GM18870 (cell line): ENCODE results near the gene PLK2.

ENCODE experiments used
- ATAC-seq: cut with Tn5 transposase; IDR thresholded peaks from one replicate; pipeline ENCODE4 v1.9.1; 2021; ENCODE audit warnings: moderate library complexity; ENCODE audit not compliant: unreplicated experiment

PLK2 gene

GRCh38 chr5:58460002-58460731 is at the start of gene PLK2:
PLK2 (minus strand) TSS chr5:58460086; CDS start chr5:58459959, 127 bp downstream.
- ATAC-seq, result peak; percentile 63

- ATAC-seq, result no peak
Observed at GRCh38 chr5:58507715-58508114, 47.8 kb upstream of the PLK2 start.

DNA sequence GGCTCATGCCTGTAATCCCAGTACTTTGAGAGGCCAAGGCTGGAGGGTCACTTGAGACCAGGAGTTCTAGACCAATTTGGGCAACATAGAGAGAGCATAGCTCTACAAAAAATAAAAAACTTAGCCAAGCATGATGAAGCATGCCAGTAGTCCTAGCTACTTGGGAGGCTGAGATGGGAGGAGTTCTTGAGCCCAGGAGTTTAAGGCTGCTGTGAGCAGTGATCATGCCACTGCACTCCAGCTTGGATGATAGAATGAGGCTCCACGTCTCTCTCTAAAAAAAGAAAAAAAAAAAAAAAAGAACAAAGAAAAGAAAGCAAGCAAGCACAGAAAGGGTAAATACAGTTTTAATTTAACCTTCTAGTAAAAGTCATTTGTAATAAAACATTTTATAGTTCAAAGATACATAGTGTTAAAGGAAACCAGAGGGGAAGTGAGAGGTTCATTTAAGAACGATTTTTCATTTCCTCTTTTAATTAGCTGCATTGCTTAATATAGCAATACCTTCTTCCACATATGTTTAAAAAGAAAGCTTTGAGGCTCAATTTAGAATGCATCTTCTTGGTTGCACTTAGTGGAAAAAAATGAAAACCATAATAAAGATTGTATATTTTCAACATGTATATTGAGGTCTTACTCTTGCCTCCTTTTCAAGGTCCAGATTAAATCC is 46.2 kb upstream of the PLK2 start:
- peak; percentile 86 for ATAC-seq

DNA sequence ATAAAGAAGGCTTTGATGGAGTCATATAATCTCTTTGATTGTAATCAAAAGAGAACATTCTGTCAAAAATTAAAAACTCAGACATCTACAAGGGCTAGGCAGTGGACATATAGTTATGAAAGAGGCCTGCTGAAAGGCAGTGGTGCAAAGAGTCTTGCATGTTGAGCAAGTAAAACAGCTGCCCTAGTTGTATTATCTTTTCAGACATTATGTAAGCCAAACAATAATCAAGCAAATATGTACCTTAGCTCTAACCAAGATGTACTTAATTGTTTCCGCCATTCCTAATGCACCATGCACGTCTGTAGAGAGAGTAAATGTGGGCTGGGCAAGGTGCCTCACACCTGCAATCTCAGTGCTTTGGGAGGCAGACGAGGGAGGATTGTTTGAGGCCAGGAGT is 45.6 kb upstream of the PLK2 start:
- ATAC-seq, result no peak

DNA sequence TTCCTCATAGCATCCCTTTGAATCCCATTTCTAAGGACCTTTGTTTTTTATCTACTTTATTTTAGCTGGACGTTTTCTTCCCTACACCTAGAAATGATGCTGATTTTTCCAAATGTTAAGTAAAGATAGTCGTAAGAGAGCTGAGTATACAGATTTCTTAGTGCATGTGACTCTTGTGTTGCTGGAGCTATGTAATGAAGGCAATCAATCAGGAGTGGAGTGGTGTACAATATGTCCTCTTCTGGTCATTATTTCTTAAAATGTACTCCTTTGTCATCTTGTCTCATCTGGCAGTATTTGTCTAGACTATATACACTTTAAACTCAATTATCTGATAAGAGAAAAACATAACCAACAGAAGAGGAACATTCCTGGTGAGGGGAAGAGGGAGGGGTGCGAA is 44.9 kb upstream of the PLK2 start:
- ATAC-seq, result no peak

- ATAC-seq, result no peak
Observed at GRCh38 chr5:58503390-58504046, 43.6 kb upstream of the PLK2 start.

DNA sequence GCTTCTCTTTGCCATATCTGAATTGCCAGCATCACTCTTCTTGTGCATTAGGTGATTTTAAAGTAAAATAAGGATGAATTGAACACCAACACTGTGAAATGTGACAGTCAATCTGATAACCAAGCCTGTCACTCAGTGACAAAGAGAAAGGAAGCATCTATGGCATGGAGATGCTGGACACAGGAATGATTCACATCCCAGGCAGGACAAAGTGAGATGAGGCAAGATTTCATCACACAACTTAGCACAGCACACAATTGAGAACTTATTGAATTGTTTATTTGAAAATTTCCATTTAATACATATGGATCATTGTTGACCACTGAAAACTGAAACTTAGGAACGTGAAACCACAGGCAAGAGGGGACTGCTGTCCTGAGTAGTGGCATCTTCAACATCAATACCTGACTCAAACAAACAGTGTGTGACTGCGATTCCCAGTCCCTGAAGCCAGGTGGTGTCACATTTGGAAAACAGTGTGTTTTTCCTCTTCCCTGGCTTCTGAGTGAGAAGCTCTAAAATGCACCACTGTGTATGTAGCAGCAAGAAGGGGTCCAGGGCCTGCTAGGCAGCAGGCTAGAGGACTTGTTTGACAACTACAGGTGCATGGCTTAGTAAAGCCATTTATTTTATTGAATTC is 42.0 kb upstream of the PLK2 start:
- ATAC-seq, result no peak

- no peak for ATAC-seq
Observed at GRCh38 chr5:58499941-58500340, 40.1 kb upstream of the PLK2 start.

DNA sequence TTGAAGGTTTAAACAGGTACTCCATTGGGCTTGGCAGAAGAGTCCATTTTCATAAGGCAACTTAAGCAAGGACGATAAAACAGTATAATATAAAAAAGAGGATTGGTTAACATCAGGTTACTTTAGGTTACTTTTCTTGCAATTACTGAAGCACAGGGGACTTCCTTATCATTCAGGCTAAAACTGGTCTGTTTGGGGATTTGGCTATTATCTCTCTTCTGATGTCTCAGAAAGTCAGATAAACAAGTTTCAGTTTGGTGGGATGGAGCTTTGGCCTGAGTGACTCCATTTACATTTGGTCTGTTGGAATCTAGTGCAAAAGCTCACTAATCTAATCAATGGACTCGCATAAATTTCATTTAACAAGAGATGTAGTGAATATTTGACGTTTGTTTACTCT is 39.3 kb upstream of the PLK2 start:
- ATAC-seq, result no peak

- ATAC-seq, result no peak
Observed at GRCh38 chr5:58498340-58498942, 38.6 kb upstream of the PLK2 start.

- ATAC-seq, result no peak
Observed at GRCh38 chr5:58497921-58498320, 38.0 kb upstream of the PLK2 start.

DNA sequence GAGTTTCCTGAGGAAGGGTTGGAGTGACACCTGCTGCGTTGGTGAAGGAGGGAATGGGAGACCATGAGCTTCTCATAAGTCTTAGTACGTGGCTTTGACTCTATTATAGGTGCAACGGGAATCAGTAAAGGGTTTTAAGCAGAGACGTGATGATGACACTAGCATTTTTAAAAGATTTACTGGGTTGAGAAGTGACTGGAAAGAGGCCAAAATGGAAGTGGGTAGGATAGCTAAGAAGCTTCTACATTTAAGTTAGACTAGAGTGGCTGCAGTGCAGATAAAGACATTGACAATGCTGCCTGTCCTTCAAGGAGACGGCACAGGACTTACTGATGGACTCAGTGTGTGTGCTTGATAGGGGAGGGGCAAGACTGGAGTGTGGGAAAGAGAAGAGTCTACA is 37.5 kb upstream of the PLK2 start:
- ATAC-seq, result no peak

- no peak for ATAC-seq
Observed at GRCh38 chr5:58496488-58496887, 36.6 kb upstream of the PLK2 start.

DNA sequence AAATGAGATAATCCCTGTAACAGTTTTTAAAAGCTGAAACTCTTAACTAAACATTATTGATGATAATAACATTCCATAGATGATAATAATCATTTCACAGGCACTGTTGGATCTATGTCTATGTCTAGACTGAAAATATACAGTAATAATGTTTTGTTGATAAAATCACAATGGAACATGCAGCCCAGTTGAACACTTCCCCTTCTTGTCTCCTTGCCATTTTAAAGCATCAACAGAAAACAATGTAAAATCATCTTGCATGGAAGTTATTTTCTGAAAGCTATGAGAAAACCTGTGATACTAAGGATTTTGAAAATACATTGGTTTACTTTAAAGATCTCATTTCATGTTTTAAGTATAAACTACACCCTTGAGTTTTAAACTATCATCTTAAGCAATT is 33.3 kb upstream of the PLK2 start:
- no peak for ATAC-seq

GRCh38 chr5:58491216-58491892 is 31.5 kb upstream of the PLK2 start, which contains the start of gene GAPT:
GAPT (plus strand) TSS chr5:58491435; CDS start chr5:58494537, 3,102 bp downstream.
- peak; percentile 84 for ATAC-seq

DNA sequence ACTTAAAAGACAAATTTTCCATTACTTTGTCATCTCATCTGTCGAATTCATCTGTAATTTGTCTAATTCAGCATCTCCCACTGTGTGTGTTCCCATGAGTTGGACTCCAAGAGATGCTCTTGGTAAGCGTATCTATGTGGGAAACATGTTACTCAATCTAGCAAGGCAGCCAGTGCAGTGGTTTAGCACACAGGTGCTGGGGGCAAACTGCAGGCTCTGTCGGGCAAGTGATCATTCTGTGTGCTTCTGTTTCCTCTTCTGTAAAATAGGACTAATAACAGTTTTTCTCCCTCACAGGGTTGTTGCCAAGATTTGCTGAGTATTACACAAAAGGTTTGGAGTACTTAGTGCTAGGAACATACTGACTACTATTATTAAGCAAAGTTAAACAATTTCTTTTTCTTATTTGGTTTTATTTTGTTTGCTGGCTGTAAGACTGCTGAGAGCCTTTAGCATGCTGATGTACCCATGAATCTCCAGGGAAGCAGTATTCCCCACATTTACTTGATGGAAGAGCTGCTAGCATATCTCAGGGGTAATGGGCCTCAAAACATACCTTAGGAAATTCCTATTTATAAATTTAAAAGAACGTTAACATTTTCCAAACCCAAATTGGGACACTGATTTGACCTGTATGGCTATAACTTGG is 30.6 kb upstream of the PLK2 start:
- ATAC-seq, result no peak

GRCh38 chr5:58486290-58486689 is 26.4 kb upstream of the PLK2 start:
- ATAC-seq, result no peak

DNA sequence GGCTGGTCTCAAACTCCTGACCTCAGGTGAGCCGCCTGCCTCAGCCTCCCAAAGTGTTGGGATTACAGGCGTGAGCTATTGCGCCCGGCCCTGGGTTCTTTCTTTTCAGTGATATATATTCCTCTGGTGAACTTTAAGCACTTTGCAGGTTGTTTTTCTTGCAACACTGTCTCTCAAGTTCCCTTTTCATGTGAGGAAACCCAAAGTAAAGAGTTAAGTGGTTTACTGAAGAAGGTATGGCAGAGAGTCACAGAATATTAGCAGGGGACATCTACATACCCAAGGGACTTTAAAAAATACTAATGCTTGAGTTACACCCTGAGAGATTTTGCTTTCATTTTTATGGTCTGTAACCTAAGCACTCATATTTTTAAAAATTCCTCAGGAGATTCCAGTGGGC is 24.6 kb upstream of the PLK2 start:
- ATAC-seq, result no peak

DNA sequence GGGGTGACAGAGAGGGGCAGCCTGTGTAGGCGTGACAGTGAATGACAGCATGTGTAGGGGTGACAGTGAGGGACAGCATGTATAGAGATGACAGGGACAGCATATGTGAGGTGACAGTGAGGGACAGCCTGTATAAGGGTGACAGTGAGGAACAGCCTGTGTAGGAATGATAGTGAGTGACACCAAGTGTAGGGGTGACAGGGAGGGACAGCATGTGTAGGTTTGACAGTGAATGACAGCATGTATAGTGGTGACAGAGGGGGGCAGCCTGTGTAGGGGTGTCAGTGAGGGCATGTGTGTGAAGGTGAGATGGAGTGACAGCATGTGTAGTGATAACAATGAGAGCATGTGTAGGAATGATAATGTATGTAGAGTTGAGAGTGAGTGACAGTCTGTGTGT is 22.6 kb upstream of the PLK2 start:
- no peak for ATAC-seq

DNA sequence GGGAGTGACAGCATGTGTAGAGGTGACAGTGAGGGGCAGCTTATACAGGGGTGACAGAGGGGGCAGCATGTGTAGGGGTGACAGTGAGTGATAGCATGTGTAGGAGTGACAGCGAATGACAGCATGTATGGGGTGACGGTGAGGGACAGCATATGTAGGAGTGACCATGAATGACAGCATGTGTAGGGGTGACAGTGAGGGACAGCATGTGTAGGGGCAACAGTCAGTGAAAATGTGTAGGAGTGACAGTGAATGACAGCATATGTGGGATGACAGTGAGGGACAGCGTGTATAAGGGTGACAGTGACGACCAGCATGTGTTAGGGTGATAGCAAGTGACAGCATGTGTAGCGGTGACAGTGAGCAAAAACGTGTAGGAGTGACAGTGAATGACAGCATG is 21.9 kb upstream of the PLK2 start:
- ATAC-seq, result no peak
